Brain microvascular endothelial cell (primary cell): ENCODE measurements around the gene FUT1.

Experiments
- DNase-seq: peaks from one replicate; pipeline ENCODE4 v3.0.0-alpha.2; 2020
- H3K27ac ChIP-seq: fragments of 250-450 bp; sonication (Bioruptor Pico); 2 replicates; pipeline ENCODE4 v1.5.1; 2020; ENCODE audit warnings: mild to moderate bottlenecking, moderate library complexity
- H3K27me3 ChIP-seq: fragments of 250-450 bp; sonication (Bioruptor Pico); replicated peaks from 2 replicates; pipeline ENCODE4 v1.5.1; 2020; ENCODE audit warnings: mild to moderate bottlenecking
- H3K36me3 ChIP-seq: fragments of 250-450 bp; sonication (Bioruptor Pico); replicated peaks from 2 replicates; pipeline ENCODE4 v1.5.1; 2020; ENCODE audit warnings: mild to moderate bottlenecking
- H3K4me3 ChIP-seq: 2 replicates; pipeline ENCODE4 v1.5.1; 2011; ENCODE audit warnings: low read depth, mild to moderate bottlenecking, control low read depth, low read length, moderate library complexity
- in situ Hi-C: cut with HindIII; loops from 2 replicates; pipeline ENCODE4 v1.10.0; 2017; ENCODE audit warnings: low sequenced_read_pairs, low pct_ligation_motif_present
- TF ChIP-seq, protein P1 (sequence below): IDR thresholded peaks from 2 replicates; pipeline ENCODE4 v1.5.1; 2011; ENCODE audit warnings: low read depth, mild to moderate bottlenecking, moderate library complexity, low read length, control low read depth, inconsistent platforms; ENCODE audit errors: missing control alignments

Gene FUT1

DNA sequence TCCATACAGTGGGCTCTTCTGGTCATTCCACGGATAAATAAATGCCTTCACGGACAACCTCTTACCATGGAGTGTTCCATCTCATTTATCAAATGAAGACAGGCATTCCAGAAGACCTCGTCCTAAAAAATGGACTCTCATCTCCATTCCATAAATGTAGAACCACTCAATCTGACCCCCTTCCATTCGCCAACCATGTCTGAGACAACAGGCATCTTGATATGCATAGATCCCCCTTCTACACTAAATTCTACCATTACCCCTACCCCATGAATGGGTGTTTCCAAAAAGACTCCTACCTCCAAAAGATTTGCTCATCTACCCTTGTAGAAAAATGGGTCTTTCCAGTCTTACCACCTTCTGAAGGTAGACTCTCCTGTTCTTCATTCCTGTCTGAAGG lies 21.0 kb downstream of the FUT1 start:
- in situ Hi-C loops: no loop called here
- TF ChIP-seq, protein P1, sequence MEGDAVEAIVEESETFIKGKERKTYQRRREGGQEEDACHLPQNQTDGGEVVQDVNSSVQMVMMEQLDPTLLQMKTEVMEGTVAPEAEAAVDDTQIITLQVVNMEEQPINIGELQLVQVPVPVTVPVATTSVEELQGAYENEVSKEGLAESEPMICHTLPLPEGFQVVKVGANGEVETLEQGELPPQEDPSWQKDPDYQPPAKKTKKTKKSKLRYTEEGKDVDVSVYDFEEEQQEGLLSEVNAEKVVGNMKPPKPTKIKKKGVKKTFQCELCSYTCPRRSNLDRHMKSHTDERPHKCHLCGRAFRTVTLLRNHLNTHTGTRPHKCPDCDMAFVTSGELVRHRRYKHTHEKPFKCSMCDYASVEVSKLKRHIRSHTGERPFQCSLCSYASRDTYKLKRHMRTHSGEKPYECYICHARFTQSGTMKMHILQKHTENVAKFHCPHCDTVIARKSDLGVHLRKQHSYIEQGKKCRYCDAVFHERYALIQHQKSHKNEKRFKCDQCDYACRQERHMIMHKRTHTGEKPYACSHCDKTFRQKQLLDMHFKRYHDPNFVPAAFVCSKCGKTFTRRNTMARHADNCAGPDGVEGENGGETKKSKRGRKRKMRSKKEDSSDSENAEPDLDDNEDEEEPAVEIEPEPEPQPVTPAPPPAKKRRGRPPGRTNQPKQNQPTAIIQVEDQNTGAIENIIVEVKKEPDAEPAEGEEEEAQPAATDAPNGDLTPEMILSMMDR: no peak

DNA sequence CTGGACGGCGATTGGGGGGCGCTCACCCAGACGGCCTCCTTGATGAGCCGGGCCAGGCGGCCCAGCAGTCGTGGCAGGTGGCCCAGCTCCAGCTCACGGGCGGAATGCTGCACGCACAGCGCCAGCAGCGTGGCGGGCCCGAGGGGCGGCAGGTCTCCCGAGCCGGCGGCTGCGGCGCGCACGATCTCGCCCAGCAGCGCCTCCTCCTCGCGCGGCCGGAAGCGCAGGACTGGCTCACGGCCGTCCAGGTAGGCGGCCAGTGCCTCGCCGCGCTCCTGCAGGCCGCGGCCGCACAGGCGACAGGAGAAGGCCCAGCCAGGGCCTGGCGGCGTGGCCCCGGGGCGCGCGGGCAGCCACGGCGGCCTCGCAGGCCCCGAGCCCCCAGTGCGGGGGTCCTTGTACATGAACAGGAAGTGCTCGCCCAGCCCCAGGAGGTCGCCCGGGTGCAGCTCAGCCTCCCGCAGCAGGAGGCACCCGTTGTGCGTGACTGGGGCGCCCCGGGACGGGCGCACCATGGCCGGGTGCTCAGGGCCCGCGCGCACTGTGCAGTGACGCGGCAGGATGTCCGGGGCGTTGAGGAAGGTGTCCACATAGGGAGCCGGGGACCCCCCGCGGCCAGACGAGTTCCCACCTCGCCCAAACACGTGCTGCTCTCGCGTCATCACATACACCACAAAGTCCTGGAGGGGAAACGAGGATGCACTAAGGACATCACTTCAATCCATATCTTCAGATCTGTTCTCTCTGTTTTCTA lies 23.4 kb downstream of the FUT1 start:
- no peak for DNase-seq
- TF ChIP-seq, protein P1: no peak
- H3K27ac ChIP-seq: no peak overlapping the region

More for the DNA sequence above, 21.0 kb downstream of the FUT1 start:
- Histone ChIP-seq H3K4me3 (no peak overlapping the region), H3K27me3 (no peaks in the 10 kb centered on the region), H3K36me3 (no peaks in the 10 kb centered on the region), H3K27ac (no peak overlapping the region)
- no peak for DNase-seq

DNA sequence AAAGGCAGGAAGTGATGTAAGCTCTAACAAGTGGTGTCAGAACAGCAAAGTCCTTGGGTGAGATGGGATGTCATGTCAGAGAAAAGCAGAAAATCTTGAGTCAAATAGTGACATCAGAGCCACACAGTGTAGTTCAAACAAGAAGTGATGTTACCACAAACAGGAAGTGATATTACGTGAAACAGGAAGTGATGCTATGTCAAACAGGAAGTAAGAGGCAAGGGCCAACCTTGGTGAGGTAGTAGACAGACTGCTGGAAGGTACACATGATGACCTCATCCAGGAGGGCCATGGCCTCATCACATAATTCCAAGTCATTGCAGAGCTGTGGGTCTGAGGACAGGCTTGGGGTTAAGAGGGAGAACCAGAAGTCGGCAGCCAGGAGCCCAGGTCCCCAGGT lies 25.9 kb downstream of the FUT1 start:
- TF ChIP-seq, protein P1: no peak
- no peaks in the 10 kb centered on the region for H3K36me3 ChIP-seq
- H3K4me3 ChIP-seq: no peak overlapping the region
- no peak overlapping the region for H3K27ac ChIP-seq
- H3K27me3 ChIP-seq: no peaks in the 10 kb centered on the region
- in situ Hi-C loops: no loop called here
- no peak for DNase-seq

More for the DNA sequence above, 23.4 kb downstream of the FUT1 start:
- peak overlapping the region; percentile 26 for H3K4me3 ChIP-seq
- in situ Hi-C loops: no loop called here
- no peaks in the 10 kb centered on the region for H3K27me3 ChIP-seq
- H3K36me3 ChIP-seq: no peaks in the 10 kb centered on the region

DNA sequence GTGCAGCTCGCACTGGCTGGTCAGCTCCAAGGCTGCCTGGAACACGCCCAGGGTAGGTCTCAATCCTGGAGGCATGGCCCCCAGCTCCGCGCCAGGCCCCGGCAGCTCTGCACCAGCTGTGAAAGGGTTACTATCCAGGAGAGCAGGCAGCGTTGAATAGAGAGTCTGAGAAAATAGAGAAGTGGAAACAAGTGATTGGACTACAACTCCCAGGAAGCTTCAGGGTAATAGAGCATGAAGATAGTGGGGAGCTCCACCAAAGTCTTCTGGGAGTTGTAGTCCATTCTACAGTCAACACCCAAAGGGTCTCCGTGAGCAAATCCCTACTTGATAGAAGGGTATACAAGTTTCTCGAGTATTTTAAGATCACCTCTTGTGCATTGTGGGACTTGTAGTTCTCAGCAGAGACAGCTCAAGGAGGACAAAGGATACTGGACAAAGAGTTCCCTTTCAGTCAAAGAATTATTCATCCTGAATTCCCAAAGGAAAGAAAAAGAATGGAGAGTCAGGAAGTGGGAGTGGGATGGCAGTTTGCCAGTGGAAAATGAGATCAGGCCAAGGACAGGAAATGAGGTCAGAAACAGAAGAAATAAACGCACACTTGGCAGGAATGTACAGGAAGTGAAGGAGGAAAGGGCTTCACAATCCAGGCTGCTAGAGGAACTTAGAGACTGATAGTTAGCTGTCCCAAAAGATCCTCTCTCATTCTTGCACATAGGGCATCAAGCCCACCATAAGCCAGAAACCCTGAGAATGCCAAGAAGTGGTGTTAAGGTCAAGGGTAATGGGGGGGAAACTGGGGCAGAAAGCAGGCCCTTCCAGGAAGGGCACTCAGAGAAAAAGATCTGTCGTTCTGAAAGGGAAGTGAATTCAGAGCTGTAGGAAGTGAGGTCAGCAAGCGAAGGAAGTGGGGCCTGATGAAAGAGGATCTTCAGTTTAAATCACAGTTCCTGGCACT lies 27.4 kb downstream of the FUT1 start:
- H3K27ac ChIP-seq: peak overlapping the region; percentile 58

DNA sequence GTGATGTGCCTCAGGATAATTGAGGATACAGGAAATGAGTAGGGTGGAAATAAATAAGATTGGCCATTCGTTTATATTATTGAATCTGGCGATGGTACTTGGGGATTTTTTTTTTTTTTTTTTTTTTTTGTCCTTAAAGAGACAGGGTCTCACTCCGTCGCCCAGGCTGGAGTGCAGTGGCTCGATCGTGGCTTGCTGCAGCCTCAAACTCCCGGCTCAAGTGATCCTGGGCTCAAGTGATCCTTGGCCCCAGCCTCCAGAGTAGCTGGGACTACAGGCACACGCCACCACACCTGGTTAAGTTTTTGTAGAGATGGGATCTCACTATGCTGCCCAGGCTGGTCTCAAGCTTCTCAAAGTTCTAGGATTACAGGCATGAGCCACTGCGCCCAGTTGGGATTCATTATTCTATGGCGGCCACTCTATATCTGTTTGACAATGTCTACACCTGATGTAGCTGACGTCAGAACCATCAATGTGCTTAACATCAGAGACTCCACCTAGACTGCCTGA lies 30.2 kb downstream of the FUT1 start:
- no peak for DNase-seq
- H3K27me3 ChIP-seq: no peaks in the 10 kb centered on the region
- no peak overlapping the region for H3K4me3 ChIP-seq
- in situ Hi-C loops: no loop called here
- TF ChIP-seq, protein P1: no peak
- H3K27ac ChIP-seq: no peak overlapping the region
- H3K36me3 ChIP-seq: no peaks in the 10 kb centered on the region

More for the DNA sequence above, 27.4 kb downstream of the FUT1 start:
- Histone ChIP-seq H3K36me3 (no peaks in the 10 kb centered on the region), H3K27me3 (no peaks in the 10 kb centered on the region), H3K4me3 (no peak overlapping the region)
- TF ChIP-seq, protein P1: no peak
- DNase-seq: peak; percentile 88
- in situ Hi-C loops: no loop called here
